NCI-H446 treated with DMSO at 0.1 percent for 48 hours (cell line): ENCODE results near the gene CACNG3.
"Not testable (repeated sequence)": the region's sequence is repeated elsewhere in the genome, so short reads cannot be mapped to it uniquely, and the experiment has no call there.

ENCODE experiments used
- DNase-seq: peaks from one replicate; lab custom pipeline; 2025; lab: John Stamatoyannopoulos, UW

The CACNG3 gene

DNA sequence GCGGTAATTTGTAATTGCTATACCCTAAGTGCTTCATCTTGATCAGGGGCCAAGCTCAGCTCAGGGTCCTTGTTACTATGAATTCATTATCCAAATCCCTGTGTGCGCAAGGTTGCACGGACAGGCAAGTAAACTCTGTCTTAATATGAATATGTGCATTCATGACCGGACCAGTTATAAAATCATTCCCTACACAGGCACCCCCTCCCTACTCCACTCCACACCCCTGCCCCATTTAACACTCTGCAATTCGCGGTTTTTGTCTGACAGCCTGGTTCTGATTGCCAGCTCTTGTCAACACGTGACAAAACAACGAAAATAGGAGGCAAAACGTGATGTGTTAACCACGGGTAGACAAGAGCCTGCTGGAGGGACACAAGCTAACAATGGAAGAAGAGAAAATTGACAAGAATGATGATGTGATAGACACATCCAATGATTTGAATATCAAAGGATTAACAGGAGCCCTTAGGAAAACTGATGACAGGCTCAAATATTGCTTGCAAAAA lies 76.5 kb downstream of the CACNG3 start:
- no peak for DNase-seq

DNA sequence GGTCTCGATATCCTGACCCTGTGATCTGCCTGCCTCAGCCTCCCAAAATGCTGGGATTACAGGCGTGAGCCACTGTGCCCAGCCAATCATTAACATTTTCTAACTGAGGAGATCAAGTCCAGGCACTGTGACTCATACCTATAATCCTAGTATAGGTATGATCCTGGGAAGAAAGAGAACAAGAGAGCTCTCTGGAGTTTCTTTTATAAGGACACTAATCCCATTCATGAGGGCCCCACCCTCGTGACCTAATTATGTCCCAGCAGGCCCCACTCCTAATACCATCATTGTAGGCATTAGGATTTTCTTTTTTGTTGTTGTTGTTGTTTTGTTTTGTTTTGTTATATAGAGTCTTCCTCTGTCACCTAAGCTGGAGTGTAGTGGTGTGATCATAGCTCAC lies 80.4 kb downstream of the CACNG3 start:
- no peak for DNase-seq

DNA sequence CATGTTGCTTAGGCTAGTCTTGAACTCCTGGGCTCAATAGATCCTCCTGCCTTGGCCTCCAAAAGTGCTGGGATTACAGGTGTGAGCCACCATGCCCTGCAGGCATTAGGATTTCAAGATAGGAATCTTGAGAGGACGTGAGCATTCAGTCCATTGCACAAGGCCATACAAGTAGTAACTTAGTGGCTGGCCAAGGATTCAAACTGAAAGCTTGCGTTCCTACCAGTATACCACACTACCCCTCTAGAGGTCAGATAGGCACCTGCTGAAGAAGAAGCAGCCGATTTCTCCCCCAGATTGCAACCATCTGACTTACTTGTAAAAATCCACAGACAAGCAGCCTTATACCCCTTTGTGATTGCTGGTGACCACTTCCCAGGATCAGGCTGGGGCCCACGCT lies 80.9 kb downstream of the CACNG3 start:
- DNase-seq: no peak

DNA sequence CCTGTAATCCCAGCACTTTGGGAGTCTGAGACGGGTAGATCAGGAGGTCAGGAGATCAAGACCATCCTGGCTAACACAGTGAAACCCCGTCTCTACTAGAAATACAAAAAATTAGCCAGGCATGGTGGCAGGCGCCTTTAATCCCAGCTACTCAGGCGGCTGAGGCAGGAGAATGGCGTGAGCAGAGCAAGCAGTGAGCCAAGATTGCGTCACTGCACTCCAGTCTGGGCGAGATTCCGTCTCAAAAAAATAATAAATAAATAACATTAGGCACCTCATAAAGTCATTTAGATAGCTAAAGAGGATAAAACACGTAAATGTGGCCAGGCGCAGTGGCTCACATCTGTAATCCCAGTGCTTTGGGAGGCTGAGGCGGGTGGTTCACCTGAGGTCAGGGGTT lies 87.7 kb downstream of the CACNG3 start:
- not testable (repeated sequence) for DNase-seq

DNA sequence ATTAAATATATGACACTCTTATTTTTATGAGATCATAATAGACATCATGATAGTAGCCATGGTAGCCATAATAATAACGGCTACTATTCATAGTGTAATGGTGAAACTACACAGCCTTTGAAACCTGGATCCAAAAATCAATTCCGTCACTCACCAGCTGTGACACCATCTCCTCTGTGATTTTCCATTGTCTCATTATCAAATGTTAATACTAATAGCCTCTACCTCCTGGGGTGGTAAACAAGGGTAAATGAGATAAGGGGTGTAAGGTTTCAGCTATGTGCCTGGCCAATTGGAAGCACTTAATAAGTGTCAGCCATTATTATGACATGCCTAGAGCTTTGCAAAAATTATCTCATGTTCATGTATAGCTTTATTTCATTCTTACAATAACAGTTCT lies 88.6 kb downstream of the CACNG3 start:
- DNase-seq: no peak

DNA sequence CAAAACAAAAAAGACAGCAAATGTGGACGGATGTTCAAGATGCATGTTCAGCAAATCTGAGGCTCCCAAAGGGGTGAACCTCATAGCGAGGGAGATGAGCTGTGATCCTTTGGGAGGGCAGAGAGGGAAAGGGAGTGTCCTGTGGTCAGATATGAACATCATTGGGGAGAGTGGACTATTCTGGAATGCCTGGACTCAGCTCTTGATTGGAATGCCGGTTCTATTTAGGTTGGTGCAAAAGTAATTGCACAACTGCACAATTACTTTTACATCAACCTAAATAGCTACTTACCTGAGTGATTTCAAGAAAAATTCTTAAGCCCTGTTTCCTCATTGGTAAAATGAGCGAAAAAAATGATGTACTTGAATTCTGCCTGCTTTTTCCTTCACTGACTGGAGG lies 89.6 kb downstream of the CACNG3 start:
- DNase-seq: no peak

DNA sequence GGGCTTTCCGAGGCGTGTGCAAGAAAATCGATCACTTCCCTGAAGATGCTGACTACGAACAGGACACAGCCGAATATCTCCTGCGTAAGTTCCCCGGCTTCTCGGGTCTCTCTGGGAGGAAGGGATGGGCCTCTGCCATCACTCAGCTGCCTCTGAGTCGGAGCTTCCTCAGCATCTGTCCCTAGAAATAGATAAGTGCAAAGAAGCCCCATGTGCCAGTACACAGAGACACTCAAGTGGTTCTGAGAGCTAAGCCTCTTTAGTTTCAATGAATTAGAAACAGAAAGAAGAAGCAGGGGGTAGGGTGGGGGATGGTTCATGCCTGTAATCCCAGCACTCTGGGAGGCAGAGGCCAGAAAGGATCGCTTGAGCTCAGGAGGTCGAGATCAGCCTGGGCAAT lies 90.6 kb downstream of the CACNG3 start:
- DNase-seq: no peak

DNA sequence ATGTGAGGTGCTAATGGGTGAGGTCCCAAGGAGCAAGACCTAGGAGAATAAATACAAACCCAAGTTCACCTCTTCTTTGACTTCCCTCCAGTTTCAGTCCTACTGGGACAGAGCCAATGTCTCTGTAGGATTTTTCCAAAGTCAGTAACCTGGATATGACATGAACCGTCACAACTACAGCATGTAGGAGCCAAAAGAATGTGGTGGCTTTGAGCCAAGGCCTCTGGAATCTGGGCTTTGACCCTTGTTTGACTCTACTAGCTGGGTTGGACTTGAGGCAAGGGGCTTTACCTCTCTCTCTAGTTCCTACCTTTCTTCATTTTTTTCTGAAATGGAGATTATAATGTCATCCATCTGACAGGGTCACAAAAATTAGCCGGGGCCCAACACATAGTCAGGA lies 91.4 kb downstream of the CACNG3 start:
- no peak for DNase-seq

DNA sequence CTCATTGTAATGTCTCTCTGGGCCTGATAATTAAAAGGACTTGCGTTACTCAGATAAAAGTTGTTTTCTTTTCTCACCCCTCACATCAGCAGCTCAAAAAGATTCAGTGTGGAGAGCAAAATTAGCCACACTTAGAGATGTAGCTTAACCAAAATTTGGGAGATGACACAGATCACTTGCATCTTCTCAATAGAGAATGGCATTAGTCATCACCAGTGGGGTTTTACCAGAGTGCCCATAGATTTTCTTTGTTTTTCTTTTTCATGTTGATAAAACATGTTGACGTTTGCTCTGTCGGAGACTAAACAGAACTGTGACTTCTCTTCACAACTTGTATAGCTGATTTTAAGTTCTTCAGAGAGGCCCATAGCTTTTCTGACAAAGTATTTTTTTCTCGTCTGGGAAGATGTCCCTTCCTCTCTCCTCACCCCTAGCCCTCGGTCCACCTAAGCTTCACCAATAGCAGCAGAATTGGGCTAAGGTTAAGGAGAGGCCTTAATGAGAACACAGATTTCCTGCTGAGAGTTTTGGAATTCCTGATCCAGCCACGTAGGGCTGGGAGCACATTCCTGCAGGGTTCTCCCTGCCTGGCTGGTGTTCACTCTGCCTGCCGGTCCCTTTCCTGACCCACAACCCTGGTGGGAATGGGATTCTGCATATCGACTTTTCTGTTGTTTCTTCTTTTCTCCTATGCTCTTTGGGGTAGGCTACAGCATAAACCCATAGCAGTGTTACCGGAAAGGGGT lies 92.6 kb downstream of the CACNG3 start:
- DNase-seq: no peak

DNA sequence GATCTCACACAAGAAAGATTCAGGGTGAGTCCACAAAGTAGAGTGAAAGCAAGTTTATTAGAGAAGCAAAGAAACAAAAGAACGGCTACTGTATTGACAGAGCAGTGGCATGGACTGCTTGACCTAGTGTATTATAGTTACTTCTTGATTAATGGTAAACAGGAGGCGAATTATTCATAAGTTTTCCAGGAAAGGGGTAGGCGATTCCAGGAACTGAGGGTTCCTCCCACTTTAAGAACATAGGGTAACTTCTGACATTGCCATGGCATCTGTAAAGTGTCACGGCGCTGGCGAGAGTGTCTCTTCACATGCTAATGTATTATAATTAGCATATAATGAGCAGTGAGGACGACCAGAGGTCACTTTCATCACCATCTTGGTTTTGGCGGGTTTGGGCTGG lies 93.2 kb downstream of the CACNG3 start:
- DNase-seq: no peak

DNA sequence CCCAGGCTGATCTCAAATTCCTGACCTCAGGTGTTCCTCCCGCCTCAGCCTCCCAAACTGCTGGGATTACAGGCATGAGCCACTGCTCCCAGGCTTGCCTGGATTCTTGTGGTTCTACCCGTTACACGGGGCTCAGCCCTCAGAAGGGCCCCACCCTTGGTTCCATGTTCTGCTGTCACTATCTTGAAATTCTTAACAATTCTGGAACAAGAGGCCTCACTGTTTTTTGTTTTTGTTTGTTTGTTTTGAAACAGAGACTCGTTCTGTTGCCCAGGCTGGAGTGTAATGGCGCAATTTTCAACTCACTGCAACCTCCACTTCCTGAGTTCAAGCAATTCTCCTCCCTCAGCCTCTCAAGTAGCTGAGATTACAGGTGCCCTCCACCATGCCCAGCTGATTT lies 96.6 kb downstream of the CACNG3 start:
- no peak for DNase-seq

DNA sequence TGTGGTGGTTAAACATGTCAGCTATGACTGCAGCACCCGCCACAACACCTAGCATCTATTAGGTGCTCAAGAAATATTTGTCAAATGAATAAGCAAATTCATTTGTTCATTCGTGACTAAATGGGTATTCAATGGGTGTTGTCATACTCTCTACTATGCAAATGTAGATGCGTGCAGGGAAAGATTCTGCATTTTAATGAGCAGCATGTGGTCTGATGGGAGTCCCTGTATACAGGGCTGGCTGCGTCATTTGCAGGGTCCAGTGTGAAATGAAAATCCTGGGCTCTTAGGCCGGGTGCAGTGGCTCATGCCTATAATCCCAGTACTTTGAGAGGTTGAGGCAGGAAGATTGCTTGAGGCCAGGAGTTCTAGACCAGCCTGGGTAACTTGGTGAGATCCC lies 97.5 kb downstream of the CACNG3 start:
- no peak for DNase-seq

DNA sequence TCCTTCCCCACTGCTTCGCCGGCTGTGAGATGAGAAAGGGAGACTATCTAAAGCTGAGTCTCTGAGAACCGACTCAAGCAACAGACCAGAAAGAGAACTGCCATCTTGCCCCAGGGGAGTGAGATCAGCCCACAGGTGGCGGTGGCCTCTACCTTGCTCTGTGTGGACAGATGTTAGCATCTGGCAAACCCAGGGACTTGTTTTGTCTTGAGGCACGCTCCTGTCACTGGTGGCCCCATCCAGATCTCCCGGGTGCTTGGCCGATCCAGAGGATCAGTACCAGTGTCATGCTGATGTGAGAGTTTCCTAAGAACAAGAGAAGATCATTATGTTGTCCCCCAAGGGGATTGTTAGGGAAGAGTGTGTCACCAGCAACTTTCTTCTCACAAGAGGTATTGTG lies 101.4 kb downstream of the CACNG3 start:
- no peak for DNase-seq

DNA sequence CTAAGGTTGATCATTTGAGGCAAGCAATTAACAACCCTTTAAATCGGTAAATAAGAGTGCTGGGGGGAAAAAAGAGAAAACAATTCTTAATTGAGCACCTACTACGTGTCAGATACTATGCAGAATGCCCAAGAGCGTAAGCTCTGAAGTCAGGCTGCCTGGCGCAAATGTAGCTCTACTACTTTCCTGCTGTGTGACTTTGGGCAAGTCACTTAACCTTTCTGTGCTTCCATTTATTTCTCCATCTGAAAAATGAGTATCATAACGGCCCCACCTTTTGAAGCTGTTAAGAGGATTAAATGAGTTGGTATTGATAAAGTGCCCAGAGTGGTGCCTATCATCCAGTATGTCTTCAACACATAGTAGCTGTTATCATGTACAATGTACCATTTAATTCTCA lies 102.0 kb downstream of the CACNG3 start:
- DNase-seq: no peak

DNA sequence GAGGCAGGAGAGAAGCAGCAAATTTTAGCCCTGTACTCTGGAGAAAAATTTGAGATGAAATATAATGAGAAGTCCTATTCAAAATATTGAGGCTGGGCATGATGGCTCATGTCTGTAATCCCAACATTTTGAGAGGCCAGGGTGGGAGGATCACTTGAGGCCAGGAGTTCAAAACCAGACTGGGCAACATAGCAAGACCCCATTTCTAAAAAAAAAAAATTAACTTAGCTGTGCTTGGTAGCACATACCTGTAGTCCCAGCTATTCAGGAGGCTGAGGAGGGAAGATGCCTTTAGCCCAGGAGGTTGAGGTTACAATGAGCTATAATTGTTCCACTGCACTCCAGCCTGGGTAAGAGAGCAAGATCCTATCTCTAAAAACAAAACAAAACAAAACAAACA lies 103.4 kb downstream of the CACNG3 start:
- DNase-seq: no peak

DNA sequence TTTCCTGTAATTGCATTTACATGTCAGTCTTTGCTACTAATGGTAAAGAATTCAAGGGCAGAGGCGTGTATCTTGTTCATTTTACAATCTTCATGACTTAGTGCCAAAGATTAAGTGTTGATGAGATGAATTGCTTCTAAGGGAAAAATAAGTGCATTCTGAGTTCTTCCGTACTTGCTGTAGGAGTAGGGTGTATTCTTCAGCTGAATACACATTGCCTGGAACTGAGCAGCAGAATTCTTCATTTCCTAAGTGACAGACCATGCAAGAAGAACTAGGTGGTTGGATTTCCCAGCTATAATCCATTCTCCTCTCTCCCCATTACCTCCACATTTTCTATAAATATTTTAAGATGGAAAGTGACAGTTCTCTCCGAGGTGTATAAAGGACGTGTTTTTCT lies 104.8 kb downstream of the CACNG3 start:
- no peak for DNase-seq

DNA sequence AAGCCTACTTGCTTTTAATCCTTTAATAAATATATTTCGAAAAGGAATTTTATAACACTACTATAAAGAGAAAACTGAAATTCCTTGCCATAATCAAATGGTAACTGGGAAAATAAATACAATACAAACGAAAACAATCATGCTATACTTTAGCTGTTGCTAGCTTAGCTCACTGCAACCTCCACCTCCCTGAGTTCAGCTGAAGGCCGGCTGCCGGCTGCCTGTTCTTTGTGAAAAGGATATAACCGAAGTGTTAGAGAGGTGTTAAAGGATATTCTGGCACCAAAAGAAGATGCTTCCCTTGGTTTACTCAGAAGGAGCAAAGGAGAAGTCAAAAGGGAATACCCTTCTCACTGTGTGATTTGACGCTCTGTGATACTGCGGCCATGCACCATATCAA lies 108.5 kb downstream of the CACNG3 start:
- no peak for DNase-seq

DNA sequence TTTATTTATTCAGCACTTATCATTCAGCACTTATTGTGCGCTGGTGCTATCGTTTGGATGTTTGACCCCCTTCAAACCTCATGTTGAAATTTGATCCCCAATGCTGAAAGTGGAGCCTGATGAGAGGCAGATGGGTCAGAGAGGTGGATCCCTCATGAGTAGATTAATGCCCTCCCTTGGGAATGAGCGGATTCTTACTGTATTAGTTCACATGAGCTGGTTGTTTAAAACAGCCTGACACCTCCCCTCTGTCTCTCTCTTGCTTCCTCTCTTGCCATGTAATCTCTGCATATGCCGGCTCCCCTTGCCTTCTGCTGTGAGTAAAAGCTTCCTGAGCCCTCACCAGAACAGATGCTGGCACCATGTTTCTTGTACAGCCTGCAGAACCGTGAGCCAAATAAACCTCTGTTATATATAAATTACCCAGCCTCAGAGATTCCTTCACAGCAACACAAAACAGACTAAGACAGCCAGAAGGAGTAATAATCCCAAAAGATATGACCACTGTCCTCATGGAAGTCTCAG lies 111.1 kb downstream of the CACNG3 start:
- DNase-seq: no peak

DNA sequence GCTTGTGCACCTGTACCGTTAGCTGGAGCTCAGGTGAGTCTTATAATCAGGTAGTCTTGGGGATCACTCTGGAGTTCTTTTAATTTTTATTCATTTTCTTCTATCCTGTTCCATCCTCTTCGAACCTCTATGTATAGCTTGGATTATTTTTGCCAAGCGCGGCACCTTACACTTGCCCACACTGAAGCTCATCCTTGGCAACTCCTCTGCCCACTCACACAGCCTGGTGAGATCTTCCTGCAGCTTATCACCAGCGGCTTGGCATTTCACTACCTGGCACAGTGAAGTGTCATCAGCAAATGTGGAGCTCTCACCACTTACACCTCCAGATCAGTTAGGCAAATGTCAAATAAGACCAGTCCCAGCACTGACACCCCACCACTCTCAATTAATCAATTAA lies 116.7 kb downstream of the CACNG3 start:
- no peak for DNase-seq

DNA sequence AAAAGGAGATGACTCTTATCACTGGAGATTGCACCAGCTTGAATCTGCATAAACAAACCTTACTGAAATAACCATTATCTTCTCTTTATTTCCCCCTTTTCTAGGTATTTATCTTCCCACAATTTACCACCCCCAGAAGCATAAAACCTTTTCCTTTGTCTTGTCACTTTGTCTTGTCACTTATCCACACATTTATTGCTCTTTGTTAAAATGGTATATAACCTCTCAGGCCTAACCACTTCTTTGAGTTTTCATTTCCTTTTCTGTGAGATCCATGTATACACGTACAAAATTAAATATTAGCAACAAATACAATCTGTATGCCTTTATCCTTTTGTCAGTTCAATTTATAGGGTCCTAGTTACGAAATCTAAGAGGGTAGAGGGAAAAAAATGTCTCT lies 122.9 kb downstream of the CACNG3 start:
- DNase-seq: no peak

DNA sequence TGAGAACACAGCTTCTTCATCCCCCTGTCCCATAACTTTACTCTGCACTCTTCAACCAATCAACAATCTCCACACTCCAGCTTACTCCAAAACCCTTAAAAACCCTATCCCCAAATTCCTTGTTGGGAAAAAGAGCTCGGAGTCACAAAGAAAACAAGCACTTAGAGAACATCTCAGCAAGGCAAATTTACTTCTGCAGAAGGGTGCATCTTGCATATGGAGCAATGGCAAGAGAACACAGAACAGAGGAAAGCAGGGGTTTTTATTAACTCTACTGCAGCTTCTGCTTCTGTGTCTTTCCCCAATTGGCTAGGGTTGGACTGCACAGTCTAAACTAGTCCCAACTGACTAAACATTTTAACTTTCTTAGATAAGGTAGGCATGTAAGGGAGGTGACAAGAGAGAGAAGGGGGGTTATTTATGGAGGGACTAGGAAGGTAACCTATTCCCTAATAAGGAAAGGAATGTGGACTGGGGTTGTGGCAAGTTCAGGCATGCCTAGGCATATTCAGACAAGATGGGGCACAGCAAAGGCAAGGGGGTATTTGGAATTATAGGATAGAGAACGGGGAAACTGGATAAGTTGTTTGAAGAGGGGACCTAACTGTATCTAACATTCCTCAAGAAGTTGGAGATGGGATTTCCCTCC lies 125.5 kb downstream of the CACNG3 start:
- DNase-seq: no peak

DNA sequence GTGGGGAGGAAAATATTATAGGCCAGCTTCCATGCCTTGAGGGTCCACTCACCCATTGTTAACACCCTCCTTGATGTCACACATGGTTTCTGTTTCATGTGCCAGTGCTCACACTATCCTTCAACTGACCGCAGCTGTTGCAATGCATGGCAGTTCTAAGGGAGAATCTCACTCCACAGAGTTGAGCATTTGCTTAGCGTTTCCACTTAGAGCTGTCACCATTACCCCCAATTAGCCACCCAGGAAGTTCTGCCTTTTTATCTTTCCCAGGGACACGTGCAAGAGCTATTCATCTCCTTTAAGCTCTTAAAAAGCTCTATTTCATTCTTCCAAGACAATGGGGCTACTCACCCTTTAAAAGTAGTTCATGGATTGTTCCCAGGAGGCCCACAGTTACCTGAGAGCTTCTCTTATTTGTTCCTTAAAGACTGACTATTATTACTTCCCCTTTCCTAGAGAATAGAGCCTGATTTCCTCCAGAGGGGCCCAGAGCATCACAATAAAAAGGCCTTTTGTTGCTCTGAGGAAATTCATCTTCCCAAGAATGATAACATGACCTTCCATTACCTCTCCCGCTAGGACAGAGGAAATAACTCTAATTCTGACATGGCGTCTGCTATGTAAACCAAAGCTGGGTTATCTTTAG lies 126.8 kb downstream of the CACNG3 start:
- no peak for DNase-seq

DNA sequence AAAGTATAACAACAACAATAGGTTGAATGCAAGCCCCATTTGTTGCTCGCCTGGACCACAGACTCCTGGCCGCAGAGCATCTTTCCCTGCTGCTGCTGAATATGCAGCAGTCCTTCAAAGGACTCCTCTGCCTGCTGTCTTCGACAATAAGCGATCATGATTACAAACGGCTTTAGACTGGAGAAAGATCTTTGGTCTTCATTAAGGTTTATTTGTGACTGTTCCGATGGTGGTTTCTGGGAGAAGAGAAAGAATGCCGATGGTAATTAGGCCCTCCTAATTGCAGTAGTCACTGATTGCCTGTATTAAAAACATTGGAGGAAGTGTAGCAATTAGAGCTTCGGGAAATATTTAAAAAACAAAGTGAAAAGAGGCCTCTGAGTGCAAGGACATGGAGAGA lies 138.2 kb downstream of the CACNG3 start:
- no peak for DNase-seq
